Liver (tissue), 3 donors: ENCODE data around the gene CNST.

Experiments
- CTCF ChIP-seq: fragments of 150-350 bp; IDR thresholded peaks from 2 replicates; pipeline ENCODE4 v1.5.1; 2017; ENCODE audit warnings: improper control_type of control experiment, low read depth, low read length; ENCODE audit not compliant: missing input control
- GABPA ChIP-seq, 2 donors: IDR thresholded peaks in 1 of 2; conservative IDR thresholded peaks in 1 of 2; 2 replicates each; pipeline ENCODE4 v1.6.1; 2016; ENCODE audit warnings: antibody characterized with exemption in 2 of 2, mild to moderate bottlenecking in 1 of 2, moderate library complexity in 1 of 2
- JUND ChIP-seq, 2 donors: IDR thresholded peaks; 2 replicates each; pipeline ENCODE4 v1.6.1; 2016; ENCODE audit warnings: antibody characterized with exemption in 2 of 2
- RAD21 ChIP-seq, 2 donors: IDR thresholded peaks; 2 replicates each; pipeline ENCODE4 v1.6.1; 2016; ENCODE audit warnings: antibody characterized with exemption in 2 of 2, mild to moderate bottlenecking in 2 of 2
- SP1 ChIP-seq: IDR thresholded peaks from 2 replicates; pipeline ENCODE4 v1.6.1; 2018; ENCODE audit warnings: antibody characterized with exemption, mild to moderate bottlenecking
- donor health status: healthy.
- donor health status: healthy.

GRCh38 chr1:246695666-246696065 is 129.4 kb downstream of the CNST start:
- TF ChIP-seq CTCF (no peak), GABPA (IDR thresholded peaks at IDR 0.05 in 1 of 2, conservative IDR thresholded peaks at IDR 0.05 in 1 of 2) (no peak), RAD21 (IDR thresholded peaks at IDR 0.05) (no peak), SP1 (no peak), JUND (IDR thresholded peaks at IDR 0.05) (no peak)
